HG02678 (cell line): ENCODE measurements around the gene MTUS2.

Experiments
- ATAC-seq: cut with Tn5 transposase; IDR thresholded peaks from one replicate; pipeline ENCODE4 v1.9.1; 2021; ENCODE audit warnings: mild to moderate bottlenecking, moderate library complexity; ENCODE audit not compliant: unreplicated experiment

The MTUS2 gene

GRCh38 chr13:29436721-29437280 is 616.7 kb downstream of the MTUS2 start:
- ATAC-seq: no peak

GRCh38 chr13:29438769-29439168 is 618.6 kb downstream of the MTUS2 start:
- ATAC-seq: no peak

- no peak for ATAC-seq
Measured at GRCh38 chr13:29439601-29440388, 619.7 kb downstream of the MTUS2 start.

GRCh38 chr13:29441306-29441705 is 621.2 kb downstream of the MTUS2 start:
- ATAC-seq: no peak

GRCh38 chr13:29446016-29446415 is 625.9 kb downstream of the MTUS2 start:
- no peak for ATAC-seq

DNA sequence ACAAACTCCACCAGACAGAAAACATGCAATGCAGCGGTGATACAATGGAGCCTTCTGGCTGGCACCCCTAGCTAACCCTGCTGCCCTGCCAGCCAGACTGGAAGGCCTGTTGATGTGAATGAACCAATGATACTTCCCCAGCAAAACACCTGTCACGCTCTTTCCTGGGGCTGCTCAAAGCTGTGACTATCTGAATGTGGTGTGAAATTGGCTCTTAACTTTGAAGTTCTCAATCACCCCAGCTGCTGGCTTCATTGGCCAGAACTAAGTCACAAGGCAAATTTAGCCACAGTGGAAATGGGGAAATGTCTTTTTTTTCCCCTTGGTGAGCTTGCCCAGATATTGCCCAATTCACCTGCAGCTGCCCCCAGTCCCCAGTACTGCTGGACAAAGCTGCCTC is 628.0 kb downstream of the MTUS2 start:
- ATAC-seq: no peak

DNA sequence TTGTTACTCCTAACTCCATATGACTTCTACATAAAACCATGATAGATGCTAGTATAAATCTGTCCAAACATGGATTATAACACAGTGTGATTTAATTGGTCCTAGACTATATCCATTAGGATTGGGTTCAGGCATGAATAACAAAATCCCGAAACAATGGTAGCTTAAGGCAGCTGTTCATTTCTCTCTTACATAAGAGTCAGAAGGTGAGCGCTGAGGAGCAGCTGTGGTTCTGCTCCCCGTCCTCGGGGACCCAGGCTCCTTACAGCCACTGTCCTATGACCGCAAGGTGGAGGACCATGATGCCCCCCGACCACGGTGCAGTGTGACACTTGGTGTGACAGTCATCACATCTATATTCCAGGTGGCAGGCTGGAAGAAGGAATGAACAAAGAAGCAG is 629.6 kb downstream of the MTUS2 start:
- no peak for ATAC-seq

DNA sequence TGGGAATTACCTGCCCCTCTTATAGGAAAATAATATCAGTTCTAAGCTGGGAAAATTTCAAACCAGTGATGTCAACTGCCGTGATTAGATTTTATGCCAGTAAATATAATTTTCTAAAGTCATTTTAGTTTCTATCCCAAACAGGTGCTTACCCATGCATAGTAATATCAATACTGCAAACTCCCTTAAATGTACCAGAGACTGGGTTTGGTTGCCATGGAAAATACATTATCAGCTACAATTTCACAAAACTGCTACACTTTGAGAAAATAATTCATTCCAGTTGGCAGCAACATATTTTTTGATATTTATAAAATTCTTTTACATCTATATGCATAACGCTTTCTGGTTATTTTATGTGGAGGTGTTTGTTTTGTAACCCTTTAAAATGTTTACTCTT is 631.8 kb downstream of the MTUS2 start:
- no peak for ATAC-seq

- ATAC-seq: no peak
Measured at GRCh38 chr13:29452773-29453616, 632.9 kb downstream of the MTUS2 start.

- ATAC-seq: no peak
Measured at GRCh38 chr13:29453617-29454011, 633.5 kb downstream of the MTUS2 start.

- peak; percentile 72 for ATAC-seq
Measured at GRCh38 chr13:29454931-29455481, 634.9 kb downstream of the MTUS2 start.

- no peak for ATAC-seq
Measured at GRCh38 chr13:29456419-29456818, 636.3 kb downstream of the MTUS2 start.

- ATAC-seq: no peak
Measured at GRCh38 chr13:29457299-29457698, 637.2 kb downstream of the MTUS2 start.

GRCh38 chr13:29458419-29458818 is 638.3 kb downstream of the MTUS2 start:
- no peak for ATAC-seq

- ATAC-seq: no peak
Measured at GRCh38 chr13:29459813-29460355, 639.7 kb downstream of the MTUS2 start.

GRCh38 chr13:29464105-29464679 is 644.1 kb downstream of the MTUS2 start:
- ATAC-seq: no peak

DNA sequence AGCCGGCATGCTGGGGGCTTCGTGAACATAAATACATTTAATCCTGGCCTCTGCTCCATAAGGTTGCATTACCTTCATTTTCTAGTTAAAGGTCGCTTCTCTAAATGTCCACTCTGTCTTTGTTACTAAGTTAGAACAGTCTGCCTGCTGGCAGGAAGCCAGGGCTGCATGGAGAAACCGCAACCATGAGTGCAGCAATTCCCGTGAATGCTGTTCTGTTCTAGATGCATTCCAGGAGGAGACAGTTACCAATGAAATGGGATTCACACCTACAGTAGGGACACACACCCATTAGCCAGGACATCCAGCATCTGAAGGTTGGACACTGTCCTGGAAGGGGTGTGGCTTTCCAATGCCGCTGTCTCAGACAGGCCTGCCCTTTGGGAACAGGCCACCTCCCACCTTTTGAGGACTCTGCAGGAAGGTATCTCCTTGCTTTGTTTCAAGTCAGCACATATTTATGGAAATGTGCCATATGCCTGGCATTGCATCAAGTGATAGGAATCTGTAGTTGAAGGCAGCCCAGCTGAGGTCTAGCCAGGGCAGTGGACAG is 645.7 kb downstream of the MTUS2 start:
- ATAC-seq: no peak

DNA sequence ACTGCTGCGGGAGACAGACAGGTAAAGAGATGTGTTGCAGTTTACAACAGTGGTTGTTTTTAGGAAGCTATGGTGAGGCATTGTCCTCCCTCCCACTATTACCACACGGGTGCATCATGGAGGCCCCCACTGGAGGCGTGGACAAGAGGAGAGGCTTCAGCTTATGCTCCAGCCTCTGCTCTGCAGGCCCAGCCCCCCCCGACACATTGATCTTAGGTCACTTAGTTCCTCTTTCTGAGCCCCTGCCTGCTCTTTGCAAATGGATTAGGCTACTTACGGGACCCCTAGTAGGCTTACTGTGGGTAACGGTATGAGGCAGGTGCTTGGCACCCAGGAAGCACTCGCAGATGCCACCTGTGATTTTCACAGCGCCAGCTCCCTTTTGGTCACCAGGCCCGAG is 651.4 kb downstream of the MTUS2 start:
- no peak for ATAC-seq

GRCh38 chr13:29472332-29472961 is 652.3 kb downstream of the MTUS2 start:
- ATAC-seq: no peak

- no peak for ATAC-seq
Measured at GRCh38 chr13:29473166-29473565, 653.0 kb downstream of the MTUS2 start.
